Fibroblast of mammary gland (primary cell): ENCODE results near the gene MTUS2.
A peak's percentile ranks its signal among the peaks of the same experiment; 100 is the strongest.

Experiments
- DNase-seq: peaks from one replicate; pipeline ENCODE4 v3.0.0-alpha.2; 2010; ENCODE audit warnings: low read depth
- H3K4me3 ChIP-seq: 2 replicates; pipeline ENCODE4 v1.5.1; 2011; ENCODE audit warnings: low read depth, mild to moderate bottlenecking, low read length, moderate library complexity; ENCODE audit not compliant: control insufficient read depth
- CTCF ChIP-seq: conservative IDR thresholded peaks from 2 replicates; pipeline ENCODE4 v1.5.1; 2011; ENCODE audit warnings: low read depth, low read length, inconsistent platforms; ENCODE audit not compliant: control insufficient read depth, insufficient read depth

The MTUS2 gene

DNA sequence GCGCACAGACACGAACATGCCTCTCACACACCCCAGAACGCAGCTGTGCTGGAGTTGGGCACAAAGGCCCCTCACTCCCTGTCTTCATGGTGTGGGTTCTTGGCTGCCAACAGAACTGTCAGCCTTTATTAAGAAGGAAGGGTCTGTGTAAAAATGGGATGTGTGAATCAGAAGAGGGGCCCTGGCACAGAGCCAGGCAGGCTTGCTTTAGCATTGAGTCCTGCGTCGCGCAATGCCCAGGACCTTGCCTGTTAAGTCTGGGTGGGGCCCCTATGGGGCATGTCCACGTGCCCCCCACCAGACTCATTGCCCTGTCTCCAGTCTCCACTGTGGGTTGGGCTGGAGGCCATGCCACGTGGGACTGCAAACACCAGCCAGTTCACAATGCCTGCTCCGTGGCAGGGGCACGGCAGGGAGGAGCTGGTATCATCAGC is 690.5 kb downstream of the MTUS2 start:
- no peak for TF ChIP-seq CTCF
- DNase-seq = no peak
- no peak overlapping the region for H3K4me3 ChIP-seq

DNA sequence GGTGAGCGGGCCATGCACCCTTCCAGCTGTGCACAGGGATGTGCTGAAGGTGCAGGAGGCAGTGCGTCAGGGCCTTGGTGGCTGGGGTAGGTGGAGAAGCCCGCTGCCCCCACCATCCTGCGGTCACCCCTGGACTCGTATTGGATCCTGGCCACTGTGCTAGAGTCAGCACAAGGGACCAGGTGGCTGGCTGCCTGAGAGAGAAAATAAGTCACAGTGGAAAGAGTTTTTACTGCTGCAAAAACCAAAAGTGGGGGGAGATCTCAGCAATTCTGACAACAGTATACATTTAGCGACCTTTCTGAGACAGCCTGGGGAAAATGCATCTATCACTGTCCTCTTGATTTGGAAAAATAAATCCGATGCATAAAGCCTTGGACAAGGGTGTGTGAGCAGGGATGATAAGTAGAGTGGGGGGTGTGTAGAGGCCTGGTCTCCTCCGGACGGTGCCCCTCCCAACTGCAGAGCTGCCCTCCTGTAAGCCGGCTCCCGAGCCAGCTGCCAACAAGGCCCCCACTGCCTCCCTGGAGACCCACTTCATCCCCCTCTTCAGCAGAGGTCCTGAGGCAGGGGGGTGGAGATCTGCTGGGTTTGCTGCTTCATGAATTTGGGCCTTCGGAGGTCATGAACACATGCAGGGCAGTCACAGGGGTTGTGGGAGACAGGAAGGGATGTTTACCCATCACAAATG is 691.1 kb downstream of the MTUS2 start:
- DNase-seq = no peak
- H3K4me3 ChIP-seq = no peak overlapping the region
- no peak for TF ChIP-seq CTCF

DNA sequence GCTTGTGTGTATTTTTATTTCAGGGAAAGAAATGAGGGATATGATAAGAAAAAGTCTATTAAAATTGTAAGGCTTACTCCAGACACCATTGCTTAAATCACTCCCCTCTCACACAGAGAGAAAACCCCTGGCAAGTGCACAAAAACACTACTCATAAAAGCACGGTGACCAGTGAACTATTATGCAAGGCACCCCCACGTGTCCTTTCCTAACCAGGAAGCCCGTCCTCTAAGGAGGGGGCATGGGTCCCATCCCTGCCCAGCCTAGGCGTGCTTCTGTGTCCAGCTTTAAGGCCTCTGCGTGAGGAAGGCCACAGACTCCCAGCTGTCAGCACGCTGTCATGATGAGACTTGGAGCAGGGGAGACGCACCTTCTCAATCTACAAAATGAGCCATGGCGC is 691.8 kb downstream of the MTUS2 start:
- peak; percentile 77 for DNase-seq
- H3K4me3 ChIP-seq = no peak overlapping the region
- TF ChIP-seq CTCF = no peak

DNA sequence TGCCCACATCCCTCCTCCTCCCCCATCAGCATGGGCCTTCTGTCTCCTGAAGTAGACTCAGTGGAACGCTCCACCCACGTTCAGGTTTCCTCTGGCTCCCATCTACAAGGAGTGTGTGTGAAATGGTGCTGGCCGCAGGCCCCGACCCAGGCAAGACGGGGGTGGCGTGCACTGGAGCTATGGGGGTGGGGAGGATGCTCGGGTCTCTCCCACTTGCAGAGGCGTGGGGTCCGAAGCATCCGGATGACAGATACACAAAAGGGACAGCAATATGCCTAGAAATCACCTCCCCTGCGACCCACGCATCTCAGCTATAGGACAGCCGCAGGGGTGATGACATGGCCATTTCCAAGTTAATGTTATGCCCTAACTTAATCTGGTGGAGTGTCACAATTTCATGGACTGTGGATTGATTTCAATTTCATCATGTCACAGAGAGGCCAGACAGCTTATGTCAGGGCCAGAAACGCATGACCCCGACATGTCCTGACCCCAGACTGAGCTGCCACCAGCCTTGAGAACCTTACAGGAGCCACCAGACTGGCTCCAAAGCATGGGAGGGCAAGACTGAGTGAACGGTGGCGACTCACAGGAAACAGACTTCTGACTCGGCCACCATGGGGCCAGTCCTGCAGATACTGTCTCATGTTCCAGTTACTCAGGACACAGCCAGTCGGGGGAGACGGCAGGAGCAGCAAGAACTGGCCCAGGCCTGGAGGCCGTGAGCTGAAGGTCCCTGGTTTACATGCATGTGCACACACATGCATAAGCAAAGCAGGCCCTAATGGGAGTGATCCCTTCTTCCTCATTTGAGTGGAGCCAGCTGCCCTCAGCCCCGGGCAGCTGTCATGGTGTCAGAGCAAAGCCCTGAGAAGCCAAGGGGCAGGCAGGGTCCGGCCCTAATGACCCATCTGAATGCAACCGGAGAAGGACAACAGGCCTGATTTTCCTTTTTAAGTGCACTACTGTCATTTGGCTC is 693.2 kb downstream of the MTUS2 start:
- peak; percentile 59 for DNase-seq
- H3K4me3 ChIP-seq = no peak overlapping the region
- no peak for TF ChIP-seq CTCF

GRCh38 chr13:29513981-29514719 is 694.0 kb downstream of the MTUS2 start:
- no peak for DNase-seq
- H3K4me3 ChIP-seq = no peak overlapping the region
- no peak for TF ChIP-seq CTCF

DNA sequence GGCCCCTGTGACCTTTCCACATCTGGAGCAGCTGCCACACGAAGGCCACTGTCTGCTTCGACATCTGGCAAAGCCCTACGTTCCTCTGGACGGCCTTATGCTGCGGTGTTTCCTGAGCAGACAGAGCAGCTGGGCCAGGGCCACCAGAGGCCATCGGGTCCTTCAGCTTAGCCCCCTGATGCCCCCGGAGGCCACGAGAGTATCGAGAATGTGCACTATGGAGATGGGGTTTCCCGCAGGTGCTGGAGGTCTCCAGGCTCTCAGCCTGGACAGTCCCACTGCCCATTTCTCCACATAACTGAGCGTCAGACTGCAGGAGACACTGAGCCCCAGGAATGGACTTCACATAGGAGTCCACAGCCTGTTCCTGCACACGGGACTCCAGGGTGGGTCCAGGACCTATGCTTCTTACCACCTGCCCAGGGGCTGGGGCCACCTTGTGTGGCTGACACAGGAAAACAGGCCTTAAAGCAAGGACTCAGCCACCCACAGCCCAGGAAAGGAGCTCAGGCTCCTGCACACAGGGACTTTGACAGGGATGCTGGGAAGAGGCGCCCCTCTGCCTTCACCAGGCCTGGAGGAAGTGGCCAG is 694.7 kb downstream of the MTUS2 start:
- no peak for DNase-seq
- H3K4me3 ChIP-seq = no peak overlapping the region
- TF ChIP-seq CTCF = no peak
